ENCODE data around the gene PCGF3.

DNA sequence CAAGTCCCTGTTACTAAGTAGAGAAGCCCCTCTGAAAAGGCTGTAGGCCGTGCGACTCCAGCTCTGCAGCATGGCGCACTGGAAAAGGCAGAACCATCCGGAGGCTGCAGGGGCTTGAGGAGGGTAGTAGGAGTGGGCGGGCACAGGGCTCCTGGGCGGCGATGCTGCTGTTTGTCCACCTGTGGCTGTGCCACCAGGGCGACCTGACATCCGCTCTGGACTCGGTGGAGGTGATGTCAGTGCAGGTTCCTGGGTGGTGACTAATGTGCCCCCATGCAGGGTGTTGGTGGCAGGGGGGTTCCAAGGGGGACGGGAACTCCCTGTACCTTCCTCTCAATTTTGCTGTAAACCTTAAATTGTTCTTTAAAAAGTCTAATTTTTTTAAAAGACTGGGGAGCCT, 58.3 kb downstream of the PCGF3 start:
- TF ChIP-seq, protein P1, sequence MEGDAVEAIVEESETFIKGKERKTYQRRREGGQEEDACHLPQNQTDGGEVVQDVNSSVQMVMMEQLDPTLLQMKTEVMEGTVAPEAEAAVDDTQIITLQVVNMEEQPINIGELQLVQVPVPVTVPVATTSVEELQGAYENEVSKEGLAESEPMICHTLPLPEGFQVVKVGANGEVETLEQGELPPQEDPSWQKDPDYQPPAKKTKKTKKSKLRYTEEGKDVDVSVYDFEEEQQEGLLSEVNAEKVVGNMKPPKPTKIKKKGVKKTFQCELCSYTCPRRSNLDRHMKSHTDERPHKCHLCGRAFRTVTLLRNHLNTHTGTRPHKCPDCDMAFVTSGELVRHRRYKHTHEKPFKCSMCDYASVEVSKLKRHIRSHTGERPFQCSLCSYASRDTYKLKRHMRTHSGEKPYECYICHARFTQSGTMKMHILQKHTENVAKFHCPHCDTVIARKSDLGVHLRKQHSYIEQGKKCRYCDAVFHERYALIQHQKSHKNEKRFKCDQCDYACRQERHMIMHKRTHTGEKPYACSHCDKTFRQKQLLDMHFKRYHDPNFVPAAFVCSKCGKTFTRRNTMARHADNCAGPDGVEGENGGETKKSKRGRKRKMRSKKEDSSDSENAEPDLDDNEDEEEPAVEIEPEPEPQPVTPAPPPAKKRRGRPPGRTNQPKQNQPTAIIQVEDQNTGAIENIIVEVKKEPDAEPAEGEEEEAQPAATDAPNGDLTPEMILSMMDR (conservative IDR thresholded peaks at IDR 0.05; ENCODE audit: low read depth, low read length) = no peak
- TF ChIP-seq EZH2phosphoT487 (IDR thresholded peaks at IDR 0.05; ENCODE audit: borderline replicate concordance, low read length) = no peak
- TF ChIP-seq EZH2 (IDR thresholded peaks at IDR 0.05; ENCODE audit: low read length, unreplicated experiment) = no peak
